ENCODE data around the gene DENND5A. TPM values are rescaled to one million over a fixed set of nuclear protein-coding genes. Genes with fewer than 3 reads are reported as not detected.

Gene DENND5A
- total RNA-seq, 2 experiments from 2014 or later = 4.0 to 10.5 TPM

DNA sequence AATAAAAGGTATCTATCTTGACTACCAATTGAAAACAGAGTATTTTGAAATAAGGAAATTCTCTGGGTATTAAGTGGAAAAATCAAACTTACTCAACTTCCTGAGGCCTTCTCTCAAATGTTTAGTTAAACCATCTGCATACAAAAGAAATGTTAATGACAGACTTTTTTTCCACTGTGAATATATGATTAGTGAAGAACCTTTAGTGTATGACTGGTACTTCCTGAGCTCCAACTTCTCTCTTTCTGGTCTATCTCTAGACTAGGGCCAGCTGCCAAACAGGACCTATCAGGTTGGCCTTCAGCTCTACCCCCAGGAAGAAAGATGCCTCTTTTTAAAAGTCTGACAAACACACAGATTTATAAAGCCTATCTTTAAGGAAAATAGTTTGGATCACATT lies 105.0 kb downstream of the DENND5A start:
- no peaks in the 10 kb centered on the region for H3K4me1 ChIP-seq (ENCODE audit: insufficient read depth, low read length, poor library complexity, severe bottlenecking)
- ChIA-PET POLR2A (interaction anchor here (0.5 to 1.2 kb wide), 4 partner anchors 103 to 409 kb away, joined by 3 read pairs; no protein-coding TSS in a partner anchor), CTCF (ENCODE audit: unreplicated experiment) (no interaction called here)
- no peaks in the 10 kb centered on the region for H3K79me2 ChIP-seq (ENCODE audit: insufficient read depth, low read depth, low read length)
- DNase-seq (ENCODE audit: low spot score) = no peak
- H4K20me1 ChIP-seq (ENCODE audit: insufficient read depth, low read length) = no peaks in the 10 kb centered on the region
- TF ChIP-seq EZH2phosphoT487 (IDR thresholded peaks at IDR 0.05; ENCODE audit: borderline replicate concordance, low read depth, low read length) = no peak
- TF ChIP-seq, protein P1, sequence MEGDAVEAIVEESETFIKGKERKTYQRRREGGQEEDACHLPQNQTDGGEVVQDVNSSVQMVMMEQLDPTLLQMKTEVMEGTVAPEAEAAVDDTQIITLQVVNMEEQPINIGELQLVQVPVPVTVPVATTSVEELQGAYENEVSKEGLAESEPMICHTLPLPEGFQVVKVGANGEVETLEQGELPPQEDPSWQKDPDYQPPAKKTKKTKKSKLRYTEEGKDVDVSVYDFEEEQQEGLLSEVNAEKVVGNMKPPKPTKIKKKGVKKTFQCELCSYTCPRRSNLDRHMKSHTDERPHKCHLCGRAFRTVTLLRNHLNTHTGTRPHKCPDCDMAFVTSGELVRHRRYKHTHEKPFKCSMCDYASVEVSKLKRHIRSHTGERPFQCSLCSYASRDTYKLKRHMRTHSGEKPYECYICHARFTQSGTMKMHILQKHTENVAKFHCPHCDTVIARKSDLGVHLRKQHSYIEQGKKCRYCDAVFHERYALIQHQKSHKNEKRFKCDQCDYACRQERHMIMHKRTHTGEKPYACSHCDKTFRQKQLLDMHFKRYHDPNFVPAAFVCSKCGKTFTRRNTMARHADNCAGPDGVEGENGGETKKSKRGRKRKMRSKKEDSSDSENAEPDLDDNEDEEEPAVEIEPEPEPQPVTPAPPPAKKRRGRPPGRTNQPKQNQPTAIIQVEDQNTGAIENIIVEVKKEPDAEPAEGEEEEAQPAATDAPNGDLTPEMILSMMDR (conservative IDR thresholded peaks at IDR 0.05; ENCODE audit: low read length) = no peak
- no peak overlapping the region for H3K27ac ChIP-seq (ENCODE audit: low read depth, low read length, poor library complexity, severe bottlenecking)
- no peaks in the 10 kb centered on the region for H3K9me3 ChIP-seq (ENCODE audit: low read length)
- H3K36me3 ChIP-seq (ENCODE audit: insufficient read depth, low read length) = no peaks in the 10 kb centered on the region
- intact Hi-C loops (cut with micrococcal nuclease; ENCODE audit: unreplicated experiment) = no loop called here
- no peaks in the 10 kb centered on the region for H3K9me2 ChIP-seq (ENCODE audit: insufficient read depth, low read length)
- H3K4me3 ChIP-seq (ENCODE audit: low read depth, low read length, poor library complexity, severe bottlenecking) = no peak overlapping the region
- H3K4me2 ChIP-seq (ENCODE audit: low read length) = no peak overlapping the region
- no peak overlapping the region for H2AFZ ChIP-seq (ENCODE audit: low read length)
- no TSS peak for BruUV-seq (replicated peaks)

DNA sequence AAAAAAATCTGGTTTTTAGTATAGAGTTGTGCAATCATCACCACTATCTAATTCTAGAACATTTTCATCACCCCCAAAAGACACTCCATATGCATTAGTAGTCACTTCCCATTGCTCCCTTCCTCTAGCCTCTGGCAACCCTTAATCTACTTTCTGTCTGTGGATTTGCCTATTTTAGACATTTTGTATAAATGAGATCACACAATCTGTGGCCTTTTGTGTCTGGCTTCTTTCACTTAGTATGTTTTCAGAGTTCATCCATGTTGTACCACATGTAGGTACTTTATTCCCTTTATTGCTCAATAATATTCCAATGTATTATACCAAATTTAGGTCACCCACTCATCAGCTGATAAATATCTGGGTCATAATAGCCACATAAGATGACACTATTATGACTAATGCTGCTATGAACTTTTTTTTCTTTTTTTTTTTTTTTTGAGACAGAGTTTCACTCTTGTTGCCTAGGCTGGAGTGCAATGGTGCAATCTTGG lies 106.2 kb downstream of the DENND5A start:
- Histone ChIP-seq H3K79me2 (ENCODE audit: insufficient read depth, low read depth, low read length) (no peaks in the 10 kb centered on the region), H3K4me3 (ENCODE audit: low read depth, low read length, poor library complexity, severe bottlenecking) (no peak overlapping the region), H4K20me1 (ENCODE audit: insufficient read depth, low read length) (no peaks in the 10 kb centered on the region), H3K9me2 (ENCODE audit: insufficient read depth, low read length) (no peaks in the 10 kb centered on the region), H3K27ac (ENCODE audit: low read depth, low read length, poor library complexity, severe bottlenecking) (no peak overlapping the region), H3K9me3 (ENCODE audit: low read length) (no peaks in the 10 kb centered on the region), H2AFZ (ENCODE audit: low read length) (no peak overlapping the region), H3K4me1 (ENCODE audit: insufficient read depth, low read length, poor library complexity, severe bottlenecking) (no peaks in the 10 kb centered on the region), H3K36me3 (ENCODE audit: insufficient read depth, low read length) (no peaks in the 10 kb centered on the region), H3K4me2 (ENCODE audit: low read length) (no peak overlapping the region)
- DNase-seq (ENCODE audit: low spot score) = no peak
- TF ChIP-seq, protein P1 (conservative IDR thresholded peaks at IDR 0.05; ENCODE audit: low read length) = no peak
- TF ChIP-seq EZH2phosphoT487 (IDR thresholded peaks at IDR 0.05; ENCODE audit: borderline replicate concordance, low read depth, low read length) = no peak
- intact Hi-C loops (cut with micrococcal nuclease; ENCODE audit: unreplicated experiment) = no loop called here
- CTCF ChIA-PET (ENCODE audit: unreplicated experiment) = no interaction called here
- POLR2A ChIA-PET = interaction anchor here (0.6 to 1.2 kb wide), 3 partner anchors 247 to 1147 kb away, joined by 3 to 4 read pairs (median 3); no protein-coding TSS in a partner anchor
- BruUV-seq (replicated peaks) = no TSS peak

DNA sequence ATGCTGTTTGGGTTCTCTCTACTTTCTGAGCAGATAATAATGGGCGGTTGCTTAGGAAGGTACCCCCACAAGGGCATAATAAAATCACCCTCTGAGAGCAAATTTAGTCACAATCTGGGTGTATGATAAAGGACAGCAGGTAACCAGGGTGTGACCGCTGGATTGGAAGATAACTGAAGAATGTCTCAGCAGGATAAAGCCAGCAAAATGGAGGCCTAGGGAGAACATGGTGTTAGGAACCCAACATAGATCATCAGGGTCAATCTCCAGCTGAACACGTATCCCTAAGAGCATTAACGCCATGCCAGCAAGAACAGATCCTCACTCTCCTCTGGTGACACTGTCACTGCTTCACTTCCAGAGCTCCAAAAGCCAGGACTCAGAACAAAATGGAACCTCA lies 109.2 kb downstream of the DENND5A start:
- no peak for DNase-seq (ENCODE audit: low spot score)

More for the DNA sequence above, 109.2 kb downstream of the DENND5A start:
- TF ChIP-seq, protein P1 (conservative IDR thresholded peaks at IDR 0.05; ENCODE audit: low read length) = no peak
- TF ChIP-seq EZH2phosphoT487 (IDR thresholded peaks at IDR 0.05; ENCODE audit: borderline replicate concordance, low read depth, low read length) = no peak
- no peak overlapping the region for H2AFZ ChIP-seq (ENCODE audit: low read length)
- BruUV-seq (replicated peaks) = no TSS peak
- intact Hi-C loops (cut with micrococcal nuclease; ENCODE audit: unreplicated experiment) = no loop called here
- H3K36me3 ChIP-seq (ENCODE audit: insufficient read depth, low read length) = no peaks in the 10 kb centered on the region
- no peak overlapping the region for H3K27ac ChIP-seq (ENCODE audit: low read depth, low read length, poor library complexity, severe bottlenecking)
- no peaks in the 10 kb centered on the region for H3K9me2 ChIP-seq (ENCODE audit: insufficient read depth, low read length)
- CTCF ChIA-PET (ENCODE audit: unreplicated experiment) = interaction anchor here (0.7 kb wide), 1 partner anchor 10 kb away, joined by 12 read pairs; no protein-coding TSS in a partner anchor
- POLR2A ChIA-PET = interaction anchor here (0.7 kb wide), 1 partner anchor 119 kb away, joined by 3 read pairs; no protein-coding TSS in a partner anchor
- no peaks in the 10 kb centered on the region for H3K4me1 ChIP-seq (ENCODE audit: insufficient read depth, low read length, poor library complexity, severe bottlenecking)
- H3K4me3 ChIP-seq (ENCODE audit: low read depth, low read length, poor library complexity, severe bottlenecking) = no peak overlapping the region
- no peaks in the 10 kb centered on the region for H3K79me2 ChIP-seq (ENCODE audit: insufficient read depth, low read depth, low read length)
- H3K9me3 ChIP-seq (ENCODE audit: low read length) = no peaks in the 10 kb centered on the region
- H4K20me1 ChIP-seq (ENCODE audit: insufficient read depth, low read length) = no peaks in the 10 kb centered on the region
- no peak overlapping the region for H3K4me2 ChIP-seq (ENCODE audit: low read length)
